ENCODE results near the gene CACNA1A. TPM values are rescaled to one million over a fixed set of nuclear protein-coding genes. Genes with fewer than 3 reads are reported as not detected.

Gene CACNA1A
- polyA plus RNA-seq, 1 donor (not counting 4 experiments of a cell fraction or from before 2014, with no cell fraction given) = not detected

DNA sequence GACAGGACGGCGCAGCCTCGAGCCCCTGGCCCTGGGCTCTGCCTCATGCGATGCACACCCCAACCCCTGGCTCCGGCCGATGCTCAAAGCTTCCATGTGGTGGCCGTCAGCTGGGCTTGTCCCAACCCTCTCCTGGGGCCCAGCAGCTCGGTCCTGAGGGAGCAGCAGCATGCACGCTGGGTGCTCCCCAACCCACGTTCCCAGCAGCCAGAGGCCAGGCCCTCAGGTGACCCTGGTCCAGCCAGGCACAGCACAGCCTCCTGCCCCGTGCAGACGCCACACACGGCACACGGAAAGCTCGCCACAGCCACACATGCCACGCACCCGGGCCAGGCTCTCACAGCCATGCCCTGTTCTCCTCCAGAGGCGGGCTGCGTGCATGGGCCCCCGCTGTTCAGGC lies 295.3 kb downstream of the CACNA1A start:
- Histone ChIP-seq H3K9ac (ENCODE audit: control insufficient read depth, extremely low read depth, insufficient read depth, low read length) (no peak overlapping the region), H3K4me2 (ENCODE audit: control insufficient read depth, extremely low read depth, insufficient read depth, low read depth, low read length) (no peak overlapping the region), H3K4me1 (ENCODE audit: control insufficient read depth, extremely low read depth, insufficient read depth, low read length) (no peaks in the 10 kb centered on the region), H3K9me3 (ENCODE audit: control insufficient read depth, low read depth, low read length) (no peaks in the 10 kb centered on the region), H3K36me3 (ENCODE audit: control insufficient read depth in 2 of 2, extremely low read depth in 1 of 2, insufficient read depth in 2 of 2, low read length in 2 of 2) (no peaks in the 10 kb centered on the region), H3K9me1 (ENCODE audit: control insufficient read depth, extremely low read depth, insufficient read depth, low read length) (no peaks in the 10 kb centered on the region), H3K4me3 (ENCODE audit: control insufficient read depth in 2 of 3, extremely low read depth in 1 of 3, insufficient read depth in 2 of 3, low read depth in 1 of 3, low read length in 3 of 3) (no peak overlapping the region), H3K27ac (ENCODE audit: control insufficient read depth, insufficient read depth, low read length) (no peak overlapping the region), H3K79me2 (ENCODE audit: control insufficient read depth, insufficient read depth, low read length) (no peaks in the 10 kb centered on the region), H4K20me1 (ENCODE audit: control insufficient read depth, extremely low read depth, insufficient read depth, low read length) (no peaks in the 10 kb centered on the region), H3K27me3 (ENCODE audit: control insufficient read depth, extremely low read depth, insufficient read depth, low read length) (peaks cover 6% of the 10 kb centered on the region), H2AFZ (ENCODE audit: control insufficient read depth, low read length) (no peak overlapping the region)
- FAIRE-seq (no peak), DNase-seq (ENCODE audit: low read depth, low spot score) (no peak)
- dilution Hi-C loops (cut with MboI; ENCODE audit: extremely low pct_ligation_motif_present, low sequenced_read_pairs) = no loop called here
- no peak for TF ChIP-seq EZH2 (IDR thresholded peaks at IDR 0.05; ENCODE audit: low read length)

GRCh38 chr19:13210339-13210775 lies 295.9 kb downstream of the CACNA1A start:
- DNase-seq (ENCODE audit: low read depth, low spot score) (no peak), FAIRE-seq (no peak)
- H3K9me3 ChIP-seq (ENCODE audit: control insufficient read depth, low read depth, low read length) = no peaks in the 10 kb centered on the region
- H3K4me1 ChIP-seq (ENCODE audit: control insufficient read depth, extremely low read depth, insufficient read depth, low read length) = no peaks in the 10 kb centered on the region
- no peak overlapping the region for H3K9ac ChIP-seq (ENCODE audit: control insufficient read depth, extremely low read depth, insufficient read depth, low read length)
- no peaks in the 10 kb centered on the region for H4K20me1 ChIP-seq (ENCODE audit: control insufficient read depth, extremely low read depth, insufficient read depth, low read length)
- no peak overlapping the region for H2AFZ ChIP-seq (ENCODE audit: control insufficient read depth, low read length)
- no peaks in the 10 kb centered on the region for H3K36me3 ChIP-seq (ENCODE audit: control insufficient read depth in 2 of 2, extremely low read depth in 1 of 2, insufficient read depth in 2 of 2, low read length in 2 of 2)
- no peaks in the 10 kb centered on the region for H3K9me1 ChIP-seq (ENCODE audit: control insufficient read depth, extremely low read depth, insufficient read depth, low read length)
- H3K4me3 ChIP-seq (ENCODE audit: control insufficient read depth in 2 of 3, extremely low read depth in 1 of 3, insufficient read depth in 2 of 3, low read depth in 1 of 3, low read length in 3 of 3) = no peak overlapping the region
- no peak overlapping the region for H3K4me2 ChIP-seq (ENCODE audit: control insufficient read depth, extremely low read depth, insufficient read depth, low read depth, low read length)
- peaks cover 6% of the 10 kb centered on the region for H3K27me3 ChIP-seq (ENCODE audit: control insufficient read depth, extremely low read depth, insufficient read depth, low read length)
- TF ChIP-seq EZH2 (IDR thresholded peaks at IDR 0.05; ENCODE audit: low read length) = no peak
- TF ChIP-seq, protein P1, sequence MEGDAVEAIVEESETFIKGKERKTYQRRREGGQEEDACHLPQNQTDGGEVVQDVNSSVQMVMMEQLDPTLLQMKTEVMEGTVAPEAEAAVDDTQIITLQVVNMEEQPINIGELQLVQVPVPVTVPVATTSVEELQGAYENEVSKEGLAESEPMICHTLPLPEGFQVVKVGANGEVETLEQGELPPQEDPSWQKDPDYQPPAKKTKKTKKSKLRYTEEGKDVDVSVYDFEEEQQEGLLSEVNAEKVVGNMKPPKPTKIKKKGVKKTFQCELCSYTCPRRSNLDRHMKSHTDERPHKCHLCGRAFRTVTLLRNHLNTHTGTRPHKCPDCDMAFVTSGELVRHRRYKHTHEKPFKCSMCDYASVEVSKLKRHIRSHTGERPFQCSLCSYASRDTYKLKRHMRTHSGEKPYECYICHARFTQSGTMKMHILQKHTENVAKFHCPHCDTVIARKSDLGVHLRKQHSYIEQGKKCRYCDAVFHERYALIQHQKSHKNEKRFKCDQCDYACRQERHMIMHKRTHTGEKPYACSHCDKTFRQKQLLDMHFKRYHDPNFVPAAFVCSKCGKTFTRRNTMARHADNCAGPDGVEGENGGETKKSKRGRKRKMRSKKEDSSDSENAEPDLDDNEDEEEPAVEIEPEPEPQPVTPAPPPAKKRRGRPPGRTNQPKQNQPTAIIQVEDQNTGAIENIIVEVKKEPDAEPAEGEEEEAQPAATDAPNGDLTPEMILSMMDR (optimal IDR thresholded peaks at IDR 0.05 in 1 of 3, IDR thresholded peaks at IDR 0.05 in 1 of 3, conservative IDR thresholded peaks at IDR 0.05 in 1 of 3; ENCODE audit: extremely low read depth in 1 of 3, insufficient read depth in 2 of 3, low read length in 3 of 3) = no peak
- H3K27ac ChIP-seq (ENCODE audit: control insufficient read depth, insufficient read depth, low read length) = no peak overlapping the region
- dilution Hi-C loops (cut with MboI; ENCODE audit: extremely low pct_ligation_motif_present, low sequenced_read_pairs) = no loop called here
- no peaks in the 10 kb centered on the region for H3K79me2 ChIP-seq (ENCODE audit: control insufficient read depth, insufficient read depth, low read length)

Measured in keratinocyte (primary cell).